ENCODE data around the gene CDCP2.

CDCP2 gene

GRCh38 chr1:54127594-54128300, 25.1 kb downstream of the CDCP2 start:
- TF ChIP-seq CTCF (IDR thresholded peaks at IDR 0.05; ENCODE audit: insufficient read depth, low read length, poor library complexity, severe bottlenecking): no peak
- Histone ChIP-seq H3K27me3 (replicated peaks; ENCODE audit: control insufficient read depth, insufficient read depth, low read length) (no peaks in the 10 kb centered on the region; the same call in none of the 2 replicates), H3K36me3 (ENCODE audit: control insufficient read depth, insufficient read depth, low read length) (no peaks in the 10 kb centered on the region), H3K4me3 (replicated peaks; ENCODE audit: low read depth, low read length) (no peak overlapping the region)
- DNase-seq (ENCODE audit: extremely low read depth, insufficient read length): no peak

- no peak for DNase-seq (ENCODE audit: extremely low read depth, insufficient read length)
- H3K36me3 ChIP-seq (ENCODE audit: control insufficient read depth, insufficient read depth, low read length): no peaks in the 10 kb centered on the region
- H3K4me3 ChIP-seq (replicated peaks; ENCODE audit: low read depth, low read length): no peak overlapping the region
- H3K27me3 ChIP-seq (replicated peaks; ENCODE audit: control insufficient read depth, insufficient read depth, low read length): no peaks in the 10 kb centered on the region; the same call in 1 of the 2 replicates
- TF ChIP-seq CTCF (IDR thresholded peaks at IDR 0.05; ENCODE audit: insufficient read depth, low read length, poor library complexity, severe bottlenecking): no peak
Observed at GRCh38 chr1:54126271-54126815, 26.5 kb downstream of the CDCP2 start.

GRCh38 chr1:54125386-54126070, 27.3 kb downstream of the CDCP2 start:
- TF ChIP-seq CTCF (IDR thresholded peaks at IDR 0.05; ENCODE audit: insufficient read depth, low read length, poor library complexity, severe bottlenecking): no peak
- no peak for DNase-seq (ENCODE audit: extremely low read depth, insufficient read length)

GRCh38 chr1:54124906-54125305, 27.9 kb downstream of the CDCP2 start:
- Histone ChIP-seq H3K36me3 (ENCODE audit: control insufficient read depth, insufficient read depth, low read length) (no peaks in the 10 kb centered on the region), H3K4me3 (replicated peaks; ENCODE audit: low read depth, low read length) (no peak overlapping the region), H3K27me3 (replicated peaks; ENCODE audit: control insufficient read depth, insufficient read depth, low read length) (no peaks in the 10 kb centered on the region; the same call in 1 of the 2 replicates)
- no peak for TF ChIP-seq CTCF (IDR thresholded peaks at IDR 0.05; ENCODE audit: insufficient read depth, low read length, poor library complexity, severe bottlenecking)
- no peak for DNase-seq (ENCODE audit: extremely low read depth, insufficient read length)

More at GRCh38 chr1:54125386-54126070, 27.3 kb downstream of the CDCP2 start:
- Histone ChIP-seq H3K4me3 (replicated peaks; ENCODE audit: low read depth, low read length) (no peak overlapping the region), H3K27me3 (replicated peaks; ENCODE audit: control insufficient read depth, insufficient read depth, low read length) (no peaks in the 10 kb centered on the region; the same call in 1 of the 2 replicates), H3K36me3 (ENCODE audit: control insufficient read depth, insufficient read depth, low read length) (no peaks in the 10 kb centered on the region)

GRCh38 chr1:54124472-54124871, 28.3 kb downstream of the CDCP2 start:
- no peaks in the 10 kb centered on the region; the same call in 1 of the 2 replicates for H3K27me3 ChIP-seq (replicated peaks; ENCODE audit: control insufficient read depth, insufficient read depth, low read length)
- no peak for DNase-seq (ENCODE audit: extremely low read depth, insufficient read length)
- TF ChIP-seq CTCF (IDR thresholded peaks at IDR 0.05; ENCODE audit: insufficient read depth, low read length, poor library complexity, severe bottlenecking): no peak
- H3K4me3 ChIP-seq (replicated peaks; ENCODE audit: low read depth, low read length): no peak overlapping the region
- H3K36me3 ChIP-seq (ENCODE audit: control insufficient read depth, insufficient read depth, low read length): no peaks in the 10 kb centered on the region

Data from GM06990 (cell line).